GM19099 (cell line): ENCODE measurements around the gene TEKT5.

ENCODE experiments used
- POLR2A ChIP-seq: IDR thresholded peaks from 3 replicates; pipeline ENCODE4 v1.6.1; 2011; ENCODE audit warnings: low read depth; ENCODE audit not compliant: insufficient read length; ENCODE audit errors: extremely low read depth

TEKT5 gene

DNA sequence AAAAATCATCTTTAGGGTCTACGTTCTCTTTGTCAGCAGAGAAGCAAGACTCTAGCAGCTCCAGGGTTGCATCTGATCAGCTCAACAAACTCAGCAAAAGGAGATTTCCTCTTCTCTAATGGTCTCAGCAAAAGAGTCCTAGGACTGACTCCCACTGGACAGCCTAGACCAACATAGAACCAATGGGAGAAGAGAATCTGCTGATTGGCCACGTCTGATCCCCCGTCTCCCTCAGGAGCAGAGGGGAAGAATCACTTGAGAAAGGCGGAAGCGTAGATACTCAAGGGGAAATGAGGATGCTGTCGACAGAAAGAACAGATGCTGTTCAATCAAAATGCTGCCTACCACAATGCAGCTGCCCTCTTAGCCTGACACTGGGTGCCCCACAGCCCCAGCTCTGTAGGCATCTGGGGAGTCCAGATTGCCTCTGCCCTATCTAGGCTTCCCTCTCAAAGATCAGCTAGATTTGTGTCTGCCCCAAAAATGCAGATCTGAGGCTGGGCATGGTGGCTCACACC is 82.8 kb downstream of the TEKT5 start:
- TF ChIP-seq POLR2A: no peak

DNA sequence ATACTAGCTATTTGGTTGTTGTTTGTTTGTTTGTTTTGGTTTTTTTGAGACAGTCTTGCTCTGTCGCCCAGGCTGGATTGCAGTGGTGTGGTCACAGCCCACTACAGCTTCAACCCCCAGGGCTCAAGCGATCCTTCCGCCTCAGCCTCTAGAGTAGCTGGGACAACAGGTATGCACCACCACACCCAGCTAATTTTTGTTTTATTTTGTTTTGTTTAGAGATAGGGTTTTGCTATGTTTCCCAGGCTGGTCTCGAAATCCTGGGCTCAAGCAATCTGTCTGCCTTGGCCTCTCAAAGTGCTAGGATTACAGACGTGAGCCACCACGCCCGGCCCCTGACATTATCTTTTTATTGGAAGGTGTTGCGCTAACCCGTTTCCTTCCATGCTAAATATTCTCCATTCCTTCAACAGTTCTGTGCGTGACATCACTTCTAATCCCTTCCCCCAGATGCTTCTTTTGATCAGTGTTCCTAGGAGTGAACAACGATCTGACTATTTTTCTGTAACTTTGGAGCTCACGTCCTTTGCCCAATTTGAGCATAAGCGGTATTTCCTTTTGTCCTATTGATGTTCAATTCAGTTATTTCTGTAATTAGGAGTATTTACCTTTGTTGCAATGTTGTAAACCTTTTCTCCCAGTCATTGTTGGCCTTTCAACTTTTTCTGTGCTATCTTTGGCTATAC is 84.1 kb downstream of the TEKT5 start:
- TF ChIP-seq POLR2A: no peak

DNA sequence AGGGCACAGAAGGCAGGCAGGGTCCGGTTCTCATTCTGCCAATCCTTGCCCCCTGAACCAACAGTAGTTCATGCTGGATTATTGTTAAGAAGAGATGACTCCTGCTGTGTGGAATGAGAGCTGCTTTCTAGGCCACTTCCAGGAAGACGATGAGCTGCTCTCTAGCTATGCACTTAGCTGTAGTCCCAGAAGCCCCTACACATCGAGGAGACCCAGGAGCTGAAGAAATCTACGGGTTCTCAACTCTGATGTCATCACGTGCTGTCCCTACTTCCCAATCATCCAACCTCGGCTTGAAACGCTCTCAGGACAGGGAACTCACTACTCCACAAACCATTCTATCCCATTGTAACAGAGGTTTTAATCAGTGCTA is 85.3 kb downstream of the TEKT5 start:
- TF ChIP-seq POLR2A: no peak

DNA sequence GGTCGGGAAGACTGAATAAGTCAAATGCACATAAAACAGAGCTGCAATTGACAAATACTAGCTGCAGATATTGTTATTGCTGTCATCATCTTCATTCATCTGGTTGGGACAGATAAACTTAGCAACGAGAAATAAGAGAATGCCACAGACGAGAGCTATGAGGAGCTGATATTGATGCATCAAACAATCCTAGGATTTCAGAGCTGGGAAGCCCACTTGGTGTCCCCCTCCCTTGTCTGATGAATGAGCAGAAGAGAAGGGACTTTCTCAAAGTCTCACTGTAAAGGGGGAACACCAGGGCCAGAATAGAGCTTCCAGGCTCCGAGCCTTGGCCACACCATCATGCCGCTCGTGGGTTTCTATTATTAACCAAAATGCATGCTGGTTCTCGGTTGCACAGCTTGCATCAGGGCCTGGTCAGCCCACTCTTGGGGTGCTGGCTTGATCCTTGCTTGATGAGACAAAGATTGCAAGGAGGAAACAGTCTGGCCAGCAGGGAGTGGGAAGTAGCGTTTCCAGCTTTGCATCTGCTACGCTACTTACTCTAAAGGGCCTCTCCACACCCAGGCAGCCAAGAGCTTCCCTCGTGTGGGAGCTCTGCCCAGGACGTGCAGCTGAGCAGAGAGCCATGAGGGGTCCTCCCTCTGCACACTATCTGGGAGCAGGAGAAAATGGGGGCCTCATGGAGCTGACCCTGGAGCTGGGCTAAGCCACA is 85.9 kb downstream of the TEKT5 start:
- no peak for TF ChIP-seq POLR2A

DNA sequence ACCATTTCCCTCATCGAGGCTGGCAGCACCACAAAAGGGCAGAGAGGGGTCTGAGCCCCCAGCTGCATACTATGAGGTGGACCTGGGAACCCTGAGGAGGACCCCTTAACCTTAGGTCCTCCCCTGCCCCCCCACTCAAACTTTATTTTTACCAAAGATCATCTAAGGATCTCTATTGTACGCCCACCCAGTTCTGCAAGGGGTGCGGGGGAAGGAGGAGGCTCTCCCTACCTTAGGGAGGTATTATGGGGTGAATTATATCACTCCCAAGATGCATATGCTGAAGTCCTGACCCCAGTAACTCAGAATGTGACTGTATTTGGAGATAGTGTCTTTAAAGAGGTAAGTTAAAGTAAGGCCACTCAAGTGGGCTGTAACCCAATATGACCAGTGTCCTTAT is 87.6 kb downstream of the TEKT5 start:
- TF ChIP-seq POLR2A: no peak

DNA sequence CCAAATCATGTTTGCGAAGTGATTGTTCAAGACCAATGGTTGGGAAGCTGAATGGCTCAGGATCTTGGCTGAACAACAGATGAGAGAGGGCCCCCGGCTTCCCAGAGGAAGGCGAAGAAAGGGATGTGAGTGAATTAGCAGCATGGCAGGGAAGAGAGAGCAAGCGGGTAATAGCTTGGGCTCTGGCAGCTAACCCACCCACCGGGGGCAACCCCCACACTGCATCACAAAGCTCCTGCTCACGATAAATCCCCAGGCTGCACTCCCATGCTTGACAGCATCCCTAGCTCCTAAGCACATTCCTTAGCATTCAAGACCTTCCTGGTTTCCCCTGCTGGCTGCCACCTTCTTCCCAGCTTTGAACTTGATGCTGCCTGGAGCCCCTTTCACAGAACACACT is 88.1 kb downstream of the TEKT5 start:
- no peak for TF ChIP-seq POLR2A

DNA sequence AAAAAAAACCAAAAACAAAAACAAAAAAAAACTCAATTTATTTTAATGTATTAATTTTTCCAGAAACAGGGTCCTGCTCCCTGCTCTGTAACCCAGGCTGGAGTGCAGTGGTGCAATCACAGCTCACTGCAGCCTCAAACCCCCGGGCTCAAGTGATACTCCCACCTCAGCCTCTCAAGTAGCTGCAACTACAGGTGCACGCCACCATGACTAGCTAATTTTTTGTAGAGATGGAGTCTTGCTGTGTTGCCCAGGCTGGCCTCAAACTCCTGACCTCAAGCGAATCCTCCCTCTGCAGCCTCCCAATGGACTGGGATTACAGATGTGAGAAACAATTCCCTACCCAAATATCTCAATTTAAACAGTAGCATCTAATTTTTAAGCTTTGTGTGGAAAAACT is 89.1 kb downstream of the TEKT5 start:
- no peak for TF ChIP-seq POLR2A

DNA sequence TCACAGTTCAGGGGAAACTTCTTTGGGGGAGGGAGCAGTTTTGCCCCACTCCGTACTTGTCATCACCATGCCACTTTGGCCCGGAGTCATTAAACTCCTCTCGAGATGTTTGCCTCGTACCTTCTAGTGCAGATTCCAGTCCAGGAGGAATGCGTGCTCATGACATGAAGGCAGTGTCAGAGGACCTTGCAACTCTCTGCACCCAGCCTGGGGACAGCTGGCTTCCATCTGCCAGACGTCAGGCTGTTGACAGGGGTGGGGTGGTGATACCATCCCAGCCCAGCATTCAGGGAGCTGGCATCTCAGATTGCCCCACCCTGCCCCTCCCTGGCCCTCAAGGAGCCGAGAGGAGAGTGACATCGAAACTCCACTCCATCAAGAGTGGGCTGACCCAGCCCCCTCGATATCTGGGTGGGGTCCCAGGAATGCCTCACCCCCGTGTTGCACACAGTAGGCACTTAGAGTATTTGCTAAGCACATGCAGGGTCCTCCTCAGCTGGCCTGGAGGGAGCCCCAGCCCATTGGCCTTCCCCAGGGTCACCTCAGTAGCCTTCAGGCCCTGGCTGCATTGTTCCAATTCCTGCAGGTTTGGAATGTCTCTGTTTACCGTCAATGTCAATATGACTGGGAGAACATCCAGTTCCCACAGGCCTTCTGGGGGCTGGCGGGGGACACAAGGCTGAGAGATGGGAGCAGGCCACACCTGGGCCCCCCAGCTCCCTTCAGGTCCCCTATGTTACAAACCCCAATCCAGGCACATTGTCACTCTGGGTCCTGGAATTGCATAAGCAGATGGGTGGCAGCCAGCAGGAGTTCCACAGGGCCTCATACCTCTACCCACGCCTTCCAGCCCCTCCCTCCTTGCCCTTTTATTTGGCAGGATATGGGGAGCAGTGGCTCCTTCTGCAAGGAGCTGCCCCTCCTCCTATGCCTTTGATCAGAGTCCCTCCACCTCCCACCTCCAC is 93.0 kb downstream of the TEKT5 start:
- TF ChIP-seq POLR2A: no peak

DNA sequence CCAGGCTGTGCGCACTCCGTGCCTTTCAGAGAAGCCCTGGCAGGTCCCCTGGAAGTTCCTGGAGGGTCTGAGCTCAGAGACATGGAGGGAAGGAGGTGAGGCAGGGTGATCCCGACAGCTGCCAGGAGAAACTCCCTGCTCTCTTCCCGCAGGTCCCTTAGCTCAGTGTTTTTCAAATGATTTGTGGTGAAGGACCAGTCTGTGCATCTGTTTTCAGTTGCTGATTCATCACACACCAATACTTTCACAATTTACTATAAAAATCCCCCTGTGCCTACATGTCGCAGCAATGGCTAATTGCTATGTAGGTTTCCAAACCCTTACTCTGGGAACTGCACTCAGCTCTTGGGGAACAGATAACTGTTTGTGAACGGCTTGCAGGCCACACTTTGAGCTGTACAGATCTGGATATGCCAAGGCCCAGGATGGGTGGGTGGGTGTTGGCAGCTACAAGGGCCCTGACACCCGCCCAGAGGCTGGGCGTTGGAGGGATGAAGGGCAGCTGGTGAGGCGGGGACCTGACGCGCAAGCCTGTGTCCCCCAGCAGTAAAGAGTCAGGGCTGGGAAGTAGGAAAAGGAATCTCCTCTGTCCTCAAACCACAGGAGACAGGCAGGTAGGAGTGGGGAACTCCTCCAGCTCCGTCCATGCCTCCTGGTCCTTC is 93.8 kb downstream of the TEKT5 start:
- TF ChIP-seq POLR2A: no peak

DNA sequence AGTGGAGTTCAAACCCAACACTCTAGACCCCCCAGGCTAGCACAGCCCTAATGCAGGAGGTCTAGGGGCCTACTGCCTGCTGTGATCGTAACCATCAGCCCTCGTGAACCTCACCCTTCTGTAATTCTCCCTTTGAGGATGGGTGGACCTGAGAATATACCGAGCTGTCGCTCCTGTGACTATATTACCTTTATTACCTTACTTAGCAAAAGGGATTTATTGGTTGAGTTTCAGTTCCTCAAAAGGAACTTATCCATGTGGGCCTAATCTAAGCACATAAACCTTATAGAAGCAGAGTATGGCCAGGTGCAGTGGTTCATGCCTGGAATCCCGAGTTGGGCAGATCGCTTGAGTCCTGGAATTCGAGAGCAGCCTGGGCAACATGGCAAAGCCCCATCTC is 95.1 kb downstream of the TEKT5 start:
- TF ChIP-seq POLR2A: no peak

DNA sequence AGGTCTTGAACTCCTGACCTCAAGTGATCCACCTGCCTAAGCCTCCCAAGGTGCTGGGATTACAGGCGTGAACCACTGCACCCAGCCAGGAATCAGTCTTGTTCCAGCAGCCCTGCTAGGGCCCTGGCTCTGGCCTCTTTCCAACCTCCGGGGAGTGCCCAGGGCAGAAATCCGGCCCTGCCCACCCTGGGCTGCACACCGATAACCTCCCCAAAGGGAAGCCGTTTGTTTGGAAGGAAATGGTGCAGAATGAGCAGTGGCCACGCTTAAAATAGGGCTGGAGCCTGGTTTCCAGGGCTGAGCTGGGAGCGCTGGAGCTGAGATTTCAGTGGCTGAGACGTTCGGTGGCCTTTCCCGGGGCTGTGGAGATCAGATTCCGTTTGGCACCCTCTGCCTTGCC is 96.6 kb downstream of the TEKT5 start:
- no peak for TF ChIP-seq POLR2A

DNA sequence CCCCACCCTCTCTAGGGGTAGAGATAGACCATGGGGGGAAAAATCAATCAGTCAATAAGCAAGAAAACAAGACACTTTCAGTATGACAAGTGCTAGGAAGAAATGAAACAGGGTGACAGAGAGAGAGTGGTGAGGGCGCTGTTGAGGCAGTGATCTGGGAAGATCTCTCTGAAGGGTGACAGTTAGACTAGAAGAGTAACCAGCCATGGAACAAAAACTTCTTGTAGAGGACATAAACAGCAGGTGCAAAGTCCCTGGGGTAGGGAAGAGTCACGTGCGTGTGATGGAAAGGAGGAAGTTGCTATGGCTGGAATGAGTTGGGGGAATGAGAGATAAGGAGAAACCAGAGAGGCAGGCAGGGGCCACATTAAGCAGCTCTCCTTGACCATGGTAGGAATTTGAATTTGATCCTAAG is 97.5 kb downstream of the TEKT5 start:
- TF ChIP-seq POLR2A: no peak

DNA sequence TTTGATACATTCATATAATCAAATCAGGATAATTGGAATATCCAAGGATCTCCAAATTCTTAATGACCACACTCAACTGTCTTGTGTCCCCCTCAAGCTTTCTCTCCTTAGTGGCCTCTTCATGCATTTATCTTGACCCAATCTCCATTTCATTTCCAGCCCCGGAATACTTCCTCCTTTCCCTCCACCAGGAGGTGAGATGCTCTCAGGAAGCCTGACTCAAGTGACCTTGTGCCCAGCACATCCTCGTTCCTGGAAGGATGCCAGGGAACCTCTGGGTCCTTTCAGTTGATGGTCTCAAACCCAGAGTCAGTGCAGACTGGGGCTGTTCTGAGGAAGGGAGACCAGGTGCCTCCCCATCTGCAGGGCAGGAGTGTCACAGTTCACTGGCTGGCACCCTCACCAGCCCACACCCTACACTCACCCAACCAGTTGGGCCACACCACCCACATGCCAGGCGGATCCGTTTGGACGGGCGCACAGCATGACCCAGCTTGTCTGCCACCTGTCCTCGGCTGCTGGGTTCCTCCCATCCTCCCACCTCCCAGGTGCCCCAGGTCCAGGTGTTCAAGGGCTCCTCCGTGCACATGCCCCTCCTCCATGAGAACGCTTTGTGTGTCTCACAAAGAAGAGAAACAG is 100.3 kb downstream of the TEKT5 start:
- no peak for TF ChIP-seq POLR2A

DNA sequence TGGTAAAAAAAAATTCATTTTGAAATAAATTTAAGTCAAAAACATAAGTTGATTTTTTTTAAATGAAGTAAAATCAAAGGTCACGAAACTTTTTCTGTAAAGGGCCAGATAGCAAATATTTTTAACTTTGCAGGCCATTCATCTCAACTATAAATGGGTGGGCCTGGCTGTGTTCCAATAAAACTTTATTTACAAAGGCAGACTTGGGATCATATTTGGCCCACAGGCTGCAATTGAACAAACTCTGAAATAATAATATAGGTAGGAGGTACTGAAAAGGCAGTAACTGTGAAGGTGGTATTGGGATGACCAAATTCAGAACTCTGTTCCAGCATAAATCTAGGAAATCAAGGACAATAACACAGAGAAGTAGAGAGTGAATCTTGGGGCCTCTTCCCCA is 102.1 kb downstream of the TEKT5 start:
- no peak for TF ChIP-seq POLR2A
